D721Med (cell line): ENCODE data around the gene SLC12A7.

ENCODE experiments used
- DNase-seq: peaks from one replicate; pipeline ENCODE4 v3.0.0; 2011; ENCODE audit warnings: low spot score; ENCODE audit not compliant: insufficient read length
- FAIRE-seq: peaks from 2 replicates; lab custom pipeline; 2011; peaks lifted over from hg19 to GRCh38; lab: Jason Lieb, UNC
- CTCF ChIP-seq: IDR thresholded peaks from 2 replicates; pipeline ENCODE4 v1.5.1; 2012; ENCODE audit warnings: mild to moderate bottlenecking, control low read depth; ENCODE audit not compliant: insufficient read depth; ENCODE audit errors: missing control alignments

Gene SLC12A7

GRCh38 chr5:1057485-1058082, 54.3 kb downstream of the SLC12A7 start:
- FAIRE-seq = no peak
- DNase-seq = peak; percentile 16
- no peak for TF ChIP-seq CTCF

GRCh38 chr5:1056611-1057484, 55.0 kb downstream of the SLC12A7 start:
- DNase-seq = peak; percentile 21
- TF ChIP-seq CTCF = no peak
- no peak for FAIRE-seq

- FAIRE-seq (no peak), DNase-seq (peak; percentile 14)
- no peak for TF ChIP-seq CTCF
Measured at GRCh38 chr5:1055896-1056610, 55.8 kb downstream of the SLC12A7 start.

- no peak for TF ChIP-seq CTCF
- DNase-seq (peak; percentile 16), FAIRE-seq (no peak)
Measured at GRCh38 chr5:1054799-1055775, 56.8 kb downstream of the SLC12A7 start.

DNA sequence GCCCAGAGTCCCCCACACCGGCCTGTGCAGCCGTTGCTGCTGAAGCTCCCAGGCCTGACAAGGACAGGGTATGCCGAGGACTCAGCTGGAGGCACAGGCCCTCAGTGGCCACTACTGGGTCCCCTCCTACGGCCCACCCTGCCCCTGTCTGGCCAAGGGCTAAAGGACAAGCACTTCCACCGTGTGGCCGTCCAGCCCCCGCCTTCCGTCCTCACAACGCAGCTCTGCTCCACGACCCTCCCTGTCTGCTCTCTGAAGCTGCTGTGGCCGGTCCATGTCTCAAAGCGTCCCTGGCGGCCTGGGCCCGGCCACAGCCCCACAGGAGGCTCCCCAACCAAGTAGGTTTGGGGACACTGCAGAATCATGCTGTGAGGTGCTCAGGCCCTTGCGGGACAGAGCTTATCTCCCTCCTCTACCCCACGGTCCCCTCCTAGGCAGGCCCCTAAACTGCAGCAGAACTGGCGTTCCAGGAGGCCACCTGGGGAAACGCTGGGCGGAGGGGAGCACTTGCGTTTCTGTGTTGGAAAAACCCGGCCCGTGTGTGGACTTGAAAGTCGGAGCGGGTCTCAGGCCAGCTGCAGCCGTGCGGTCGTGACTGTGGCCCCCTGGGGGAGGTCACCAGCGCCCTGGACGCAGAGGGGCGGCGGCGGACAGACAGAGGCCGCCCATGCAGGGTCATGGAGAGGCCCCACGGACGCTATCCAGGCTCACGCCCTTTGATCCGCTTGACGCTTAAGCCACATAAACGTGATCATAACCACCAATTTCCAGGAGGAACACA, 57.7 kb downstream of the SLC12A7 start:
- FAIRE-seq = no peak
- DNase-seq = peak; percentile 14
- no peak for TF ChIP-seq CTCF
